NB4 (cell line): ENCODE results near the gene SRC.

Experiments used
- DNase-seq: peaks from one replicate; pipeline ENCODE4 v3.0.0; 2010; ENCODE audit warnings: low read depth
- H3K4me3 ChIP-seq: one replicate; pipeline ENCODE4 v1.5.1; 2011; ENCODE audit warnings: mild to moderate bottlenecking, low read depth, low read length, moderate library complexity
- MYC ChIP-seq: IDR thresholded peaks from 2 replicates; pipeline ENCODE4 v1.6.1; 2011; ENCODE audit warnings: low read depth, low read length
- POLR2A ChIP-seq: IDR thresholded peaks from 2 replicates; pipeline ENCODE4 v1.6.1; 2011; ENCODE audit warnings: mild to moderate bottlenecking; ENCODE audit not compliant: insufficient read length; ENCODE audit errors: extremely low read depth
- TF ChIP-seq, protein P1 (sequence below): IDR thresholded peaks from one replicate; pipeline ENCODE4 v1.5.1; 2012; ENCODE audit warnings: low read depth, low read length
- TF ChIP-seq, protein P2 (sequence below): IDR thresholded peaks from 2 replicates; pipeline ENCODE4 v1.6.1; 2011; ENCODE audit warnings: low read depth, low read length

Gene SRC

DNA sequence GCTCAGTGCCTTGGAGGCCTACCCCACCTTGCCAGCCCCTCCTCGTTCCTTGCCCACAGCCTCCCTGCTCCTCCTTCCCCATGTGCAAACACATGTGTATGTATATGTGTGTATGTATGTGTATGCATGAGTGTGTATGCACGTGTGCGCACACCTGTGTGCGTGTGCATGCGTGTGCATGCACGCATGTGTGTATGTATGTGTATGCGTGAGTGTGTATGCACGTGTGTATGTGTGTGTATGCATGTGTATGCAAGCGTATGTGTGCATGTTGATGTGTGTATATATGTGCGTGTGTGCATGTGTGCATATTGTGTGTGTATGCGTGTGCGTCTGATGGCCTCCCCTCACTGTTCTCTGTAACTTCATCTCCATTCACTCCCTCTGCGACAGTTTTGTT lies 74.7 kb downstream of the SRC start:
- TF ChIP-seq, protein P1, sequence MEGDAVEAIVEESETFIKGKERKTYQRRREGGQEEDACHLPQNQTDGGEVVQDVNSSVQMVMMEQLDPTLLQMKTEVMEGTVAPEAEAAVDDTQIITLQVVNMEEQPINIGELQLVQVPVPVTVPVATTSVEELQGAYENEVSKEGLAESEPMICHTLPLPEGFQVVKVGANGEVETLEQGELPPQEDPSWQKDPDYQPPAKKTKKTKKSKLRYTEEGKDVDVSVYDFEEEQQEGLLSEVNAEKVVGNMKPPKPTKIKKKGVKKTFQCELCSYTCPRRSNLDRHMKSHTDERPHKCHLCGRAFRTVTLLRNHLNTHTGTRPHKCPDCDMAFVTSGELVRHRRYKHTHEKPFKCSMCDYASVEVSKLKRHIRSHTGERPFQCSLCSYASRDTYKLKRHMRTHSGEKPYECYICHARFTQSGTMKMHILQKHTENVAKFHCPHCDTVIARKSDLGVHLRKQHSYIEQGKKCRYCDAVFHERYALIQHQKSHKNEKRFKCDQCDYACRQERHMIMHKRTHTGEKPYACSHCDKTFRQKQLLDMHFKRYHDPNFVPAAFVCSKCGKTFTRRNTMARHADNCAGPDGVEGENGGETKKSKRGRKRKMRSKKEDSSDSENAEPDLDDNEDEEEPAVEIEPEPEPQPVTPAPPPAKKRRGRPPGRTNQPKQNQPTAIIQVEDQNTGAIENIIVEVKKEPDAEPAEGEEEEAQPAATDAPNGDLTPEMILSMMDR = no peak
- TF ChIP-seq, protein P2, sequence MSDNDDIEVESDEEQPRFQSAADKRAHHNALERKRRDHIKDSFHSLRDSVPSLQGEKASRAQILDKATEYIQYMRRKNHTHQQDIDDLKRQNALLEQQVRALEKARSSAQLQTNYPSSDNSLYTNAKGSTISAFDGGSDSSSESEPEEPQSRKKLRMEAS = no peak
- no peak for TF ChIP-seq POLR2A
- TF ChIP-seq MYC = no peak
- no peak for DNase-seq
- H3K4me3 ChIP-seq = no peak overlapping the region

DNA sequence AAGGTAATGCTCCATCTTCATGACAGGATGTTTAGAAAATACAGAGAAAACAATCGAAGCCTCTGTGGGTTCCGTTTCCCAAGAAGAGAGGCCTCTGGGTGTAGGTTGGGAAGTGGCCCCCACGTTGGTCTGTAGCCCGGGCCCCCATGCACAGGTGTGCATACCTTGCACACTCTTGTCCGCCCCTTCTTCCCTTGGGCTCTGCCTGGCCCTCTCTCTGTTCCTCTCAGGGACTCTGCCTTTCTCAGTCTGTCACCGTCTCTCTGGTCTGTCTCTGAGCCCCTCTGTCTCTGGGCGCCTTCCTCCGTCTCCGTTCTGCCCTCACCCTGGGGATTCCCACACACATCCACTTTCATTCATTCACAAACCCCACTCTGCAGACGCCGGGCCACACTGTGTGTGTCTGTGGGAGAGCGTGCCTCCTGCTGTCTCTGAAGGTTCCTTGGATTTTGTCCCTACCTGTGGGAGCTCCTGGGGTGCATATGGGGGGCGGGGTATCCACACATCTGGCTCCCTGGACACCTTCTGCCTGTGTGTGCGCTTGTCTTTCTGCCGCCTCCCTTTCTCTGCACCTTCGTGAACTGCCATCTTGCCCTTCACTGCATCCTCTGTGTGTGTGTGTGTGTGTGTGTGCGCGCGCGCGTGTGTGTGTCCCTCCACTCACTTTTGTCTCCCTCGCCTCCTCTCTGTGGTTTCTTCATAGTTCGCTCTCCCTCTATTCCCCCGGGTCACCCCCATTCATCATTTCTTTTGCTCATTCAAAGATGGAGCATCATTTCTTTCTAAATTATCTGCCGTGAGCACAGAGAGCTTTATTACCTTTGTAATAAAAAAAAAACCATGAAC lies 75.3 kb downstream of the SRC start:
- H3K4me3 ChIP-seq = no peak overlapping the region
- DNase-seq = no peak
- TF ChIP-seq MYC = no peak
- TF ChIP-seq, protein P1 = no peak
- TF ChIP-seq POLR2A = no peak

DNA sequence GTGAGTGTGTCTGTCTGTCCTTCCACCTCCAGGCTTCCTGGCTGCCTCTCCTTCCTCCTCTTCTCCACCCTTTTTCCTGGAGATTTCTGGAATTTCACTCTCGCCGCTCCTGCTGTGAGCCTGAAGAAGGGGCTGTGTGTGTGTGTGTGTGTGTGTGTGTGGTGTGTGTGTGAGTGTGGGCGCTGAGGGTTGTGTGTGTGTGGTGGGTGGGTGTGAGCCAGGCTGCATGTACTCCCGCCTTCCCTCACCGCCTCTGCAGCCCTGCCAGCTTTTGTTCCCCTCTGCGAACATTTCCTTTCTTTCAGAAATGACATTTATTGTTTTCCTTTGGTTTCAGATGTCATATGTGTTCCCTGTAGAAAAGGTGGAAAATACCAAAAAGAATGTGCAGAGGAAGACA lies 76.0 kb downstream of the SRC start:
- no peak overlapping the region for H3K4me3 ChIP-seq
- TF ChIP-seq, protein P1 = no peak
- TF ChIP-seq POLR2A = no peak
- TF ChIP-seq, protein P2 = no peak
- DNase-seq = no peak

DNA sequence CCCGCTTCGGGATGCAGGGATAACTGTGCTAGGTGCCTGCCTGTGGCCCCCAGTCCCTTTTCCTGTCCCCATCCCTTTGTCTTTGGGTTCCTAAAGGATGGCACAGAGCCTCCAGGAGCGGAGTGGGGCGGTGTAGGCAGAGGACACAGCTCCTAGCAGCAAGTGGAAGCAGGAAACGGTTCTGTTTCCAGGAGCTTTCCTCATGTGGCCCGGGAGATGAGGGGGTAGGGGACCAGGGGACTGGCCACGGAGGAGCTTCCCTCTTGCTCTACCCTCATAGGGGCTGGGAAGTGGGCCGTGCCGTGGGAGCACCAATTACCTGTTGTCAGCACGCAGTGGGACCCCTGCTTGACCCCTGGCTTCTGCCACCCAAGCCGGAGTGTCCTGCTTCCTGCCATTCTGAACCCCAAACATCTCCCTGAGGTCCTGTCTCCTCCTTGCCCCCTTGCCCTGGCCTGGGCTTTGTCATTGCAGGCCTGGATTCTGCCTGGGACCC lies 76.9 kb downstream of the SRC start:
- no peak for DNase-seq
- TF ChIP-seq, protein P1 = no peak
- TF ChIP-seq POLR2A (no peak), MYC (no peak)
- TF ChIP-seq, protein P2 = no peak
- no peak overlapping the region for H3K4me3 ChIP-seq

DNA sequence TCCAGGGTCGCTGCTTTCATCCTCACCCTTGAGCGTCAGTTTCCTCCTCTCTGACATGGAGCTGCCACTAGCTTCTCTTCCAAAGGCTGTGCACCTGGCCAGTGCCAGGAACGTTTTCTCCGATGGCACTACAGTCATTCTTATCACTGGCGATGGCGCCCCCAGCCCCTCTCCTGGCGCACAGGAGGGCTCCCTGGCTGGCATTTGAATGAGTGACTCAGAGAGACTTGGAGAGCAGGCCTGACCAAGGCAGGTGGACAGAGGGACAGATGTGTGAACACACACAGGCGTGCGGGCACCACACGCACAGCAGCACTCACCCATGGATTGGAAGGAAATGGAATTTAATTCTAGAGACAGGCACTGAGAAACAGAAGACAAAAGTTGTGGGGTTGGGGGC lies 77.6 kb downstream of the SRC start:
- TF ChIP-seq MYC (no peak), POLR2A (no peak)
- TF ChIP-seq, protein P1 = no peak
- TF ChIP-seq, protein P2 = no peak
- no peak overlapping the region for H3K4me3 ChIP-seq
- no peak for DNase-seq
